ENCODE results near the gene TRMT112.
A peak's percentile ranks its signal among the peaks of the same experiment; 100 is the strongest.

Gene TRMT112

DNA sequence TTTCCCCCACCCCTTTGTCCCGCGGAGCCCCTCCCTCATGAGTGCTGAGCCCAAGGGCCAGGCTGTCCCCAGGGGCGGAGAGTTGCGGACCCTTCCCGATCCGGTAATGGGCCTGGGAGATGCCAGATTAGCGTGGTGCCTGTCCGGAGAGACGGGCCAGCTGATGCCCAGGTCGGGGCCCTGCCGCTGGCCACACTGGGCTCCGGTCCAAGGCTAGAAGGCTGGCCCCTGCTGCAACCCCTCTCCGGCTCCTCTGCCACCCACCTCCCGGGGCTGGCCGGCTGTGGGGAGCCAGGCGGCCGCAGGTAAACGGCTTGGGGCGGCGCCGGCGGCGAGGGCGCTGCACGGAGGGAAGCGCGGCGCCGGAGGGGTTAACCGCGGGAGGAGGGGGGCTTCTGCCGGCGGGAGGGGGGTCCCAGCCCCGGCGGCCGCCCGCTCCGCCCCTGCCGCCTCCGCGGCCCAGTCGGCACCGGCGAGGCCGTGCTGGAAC, 26.1 kb downstream of the TRMT112 start, which contains the start of gene KCNK4:
Gene KCNK4 (plus strand): TSS at position 41 of the 490 bp plus-strand sequence. CDS start 1,717 bp downstream, outside the sequence.
- no peak for DNase-seq (ENCODE audit: low read depth)

DNA sequence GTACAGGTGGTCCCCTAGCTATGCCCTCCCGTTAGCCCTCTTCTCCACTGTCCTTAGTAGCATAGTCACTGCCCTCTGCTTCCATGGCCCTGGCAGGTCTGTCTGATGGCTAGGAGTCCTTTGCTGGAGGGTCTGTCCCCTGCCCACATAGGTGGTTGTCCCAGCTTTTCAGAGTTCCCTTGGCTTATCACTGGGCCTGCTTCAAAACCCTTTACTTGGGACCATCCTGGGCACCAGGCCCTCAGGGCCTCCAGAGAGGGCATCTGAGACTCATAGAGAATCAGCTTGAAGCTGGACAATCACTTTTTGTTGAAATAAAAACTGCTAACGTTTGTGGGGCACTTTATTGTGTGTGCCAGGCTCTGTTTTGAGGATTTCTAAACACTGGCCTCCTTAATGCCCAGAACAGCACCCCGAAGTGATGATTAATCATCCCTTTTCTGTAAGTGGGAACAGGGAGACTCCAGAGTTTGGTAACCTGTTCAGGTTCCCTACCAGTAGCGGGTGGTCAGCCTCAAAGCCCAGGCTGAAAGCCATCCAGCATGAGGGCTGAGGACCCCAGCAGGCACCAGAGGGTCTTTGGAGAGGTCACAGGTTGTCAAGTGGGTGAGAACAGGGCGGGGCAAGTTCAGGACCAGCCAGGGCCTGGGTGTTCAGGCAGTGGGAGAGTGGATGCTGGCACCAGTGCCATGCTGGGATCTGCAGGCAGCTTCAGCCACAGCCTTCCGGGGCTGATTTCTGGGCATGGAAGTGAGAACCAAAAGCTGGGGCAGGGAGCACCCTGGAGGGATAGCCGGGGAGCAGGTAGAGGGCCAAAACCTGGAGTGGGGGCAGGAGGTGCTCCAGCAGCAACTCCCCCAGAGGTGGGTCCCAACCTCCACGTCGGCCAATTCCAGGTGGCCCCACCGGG, 26.8 kb downstream of the TRMT112 start:
- no peak for DNase-seq (ENCODE audit: low read depth)

GRCh38 chr11:64289002-64289564, 28.3 kb downstream of the TRMT112 start:
- DNase-seq (ENCODE audit: low read depth) = no peak

DNA sequence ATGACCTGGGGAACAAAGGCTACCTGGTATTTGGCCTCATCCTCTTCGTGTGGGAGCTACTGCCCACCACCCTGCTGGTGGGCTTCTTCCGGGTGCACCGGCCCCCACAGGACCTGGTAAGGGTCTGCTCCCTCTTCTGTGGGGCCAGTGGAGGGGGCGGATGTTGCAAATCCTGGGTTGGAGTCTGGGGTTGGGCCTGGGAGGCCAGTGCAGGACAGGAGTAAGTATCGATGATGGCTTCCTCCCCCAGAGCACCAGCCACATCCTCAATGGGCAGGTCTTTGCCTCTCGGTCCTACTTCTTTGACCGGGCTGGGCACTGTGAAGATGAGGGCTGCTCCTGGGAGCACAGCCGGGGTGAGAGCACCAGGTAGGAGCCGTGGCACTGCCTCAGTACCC, 29.0 kb downstream of the TRMT112 start:
- DNase-seq (ENCODE audit: low read depth) = no peak

- DNase-seq (ENCODE audit: low read depth) = no peak
Observed at GRCh38 chr11:64287676-64288352, 29.5 kb downstream of the TRMT112 start.

DNA sequence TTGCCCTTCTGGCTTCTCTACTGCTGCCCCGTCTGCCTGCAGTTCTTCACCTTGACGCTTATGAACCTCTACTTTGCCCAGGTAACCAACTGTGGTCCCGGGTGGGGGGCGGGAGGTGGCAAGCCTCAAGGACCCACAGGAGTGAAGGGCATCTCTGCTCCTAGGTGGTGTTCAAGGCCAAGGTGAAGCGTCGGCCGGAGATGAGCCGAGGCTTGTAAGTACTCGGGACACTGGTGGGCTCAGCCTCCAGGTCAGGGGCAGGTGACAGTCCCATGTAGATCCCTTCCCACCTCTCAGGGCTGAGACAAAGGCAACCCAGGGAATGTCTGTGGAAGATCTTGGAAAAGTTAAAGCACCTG, 30.6 kb downstream of the TRMT112 start:
- no peak for DNase-seq (ENCODE audit: low read depth)

DNA sequence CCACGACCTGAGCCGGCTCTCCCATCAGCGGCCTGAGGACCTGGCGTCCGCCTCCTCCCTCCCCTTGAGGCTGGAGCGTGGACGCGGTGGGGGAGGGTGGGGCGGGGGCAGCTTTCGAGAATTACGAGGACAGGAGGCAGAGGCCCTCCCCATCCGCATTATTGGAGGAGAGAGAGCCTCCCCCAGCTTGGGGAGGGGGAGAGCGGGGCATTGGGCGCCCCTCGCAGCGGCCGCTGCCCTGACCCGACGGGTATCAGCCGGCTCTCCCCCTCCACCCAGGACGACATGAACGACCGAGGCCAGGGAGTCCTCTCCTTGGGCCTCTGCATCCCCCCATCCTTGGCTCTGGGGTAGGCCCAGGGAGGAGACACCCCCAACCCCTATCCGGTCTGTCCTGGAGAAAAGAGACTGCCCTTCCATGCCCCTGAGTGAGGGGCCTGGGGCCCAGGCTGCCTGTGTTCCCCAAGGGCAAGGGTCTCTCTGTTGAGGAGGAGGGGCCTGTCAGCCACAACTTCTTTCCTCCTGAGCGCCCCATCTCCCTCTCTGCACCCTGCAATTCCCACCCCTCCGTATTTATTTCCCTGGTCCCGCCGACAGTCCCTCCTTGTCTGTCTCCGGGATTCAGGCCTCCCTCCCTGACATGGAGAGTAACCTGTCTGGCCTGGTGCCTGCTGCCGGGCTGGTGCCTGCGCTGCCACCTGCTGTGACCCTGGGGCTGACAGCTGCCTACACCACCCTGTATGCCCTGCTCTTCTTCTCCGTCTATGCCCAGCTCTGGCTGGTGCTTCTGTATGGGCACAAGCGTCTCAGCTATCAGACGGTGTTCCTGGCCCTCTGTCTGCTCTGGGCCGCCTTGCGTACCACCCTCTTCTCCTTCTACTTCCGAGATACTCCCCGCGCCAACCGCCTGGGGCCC, 31.2 kb downstream of the TRMT112 start:
- DNase-seq (ENCODE audit: low read depth) = no peak

- DNase-seq (ENCODE audit: low read depth) = no peak
Observed at GRCh38 chr11:64284962-64285884, 32.1 kb downstream of the TRMT112 start, which contains the start of gene GPR137. TSS of gene GPR137 (plus strand) at chr11:64285848. CDS start at chr11:64286525, 677 bp downstream.

GRCh38 chr11:64284048-64284961, 33.1 kb downstream of the TRMT112 start, which contains the start of gene BAD:
TSS of gene BAD (minus strand) at chr11:64284665. CDS start at chr11:64284368, 297 bp downstream.
- DNase-seq (ENCODE audit: low read depth) = no peak

GRCh38 chr11:64283092-64283491, 34.3 kb downstream of the TRMT112 start:
- DNase-seq (ENCODE audit: low read depth) = no peak

GRCh38 chr11:64281957-64282770, 35.2 kb downstream of the TRMT112 start:
- no peak for DNase-seq (ENCODE audit: low read depth)

GRCh38 chr11:64278576-64279190, 38.7 kb downstream of the TRMT112 start:
- DNase-seq (ENCODE audit: low read depth) = no peak

DNA sequence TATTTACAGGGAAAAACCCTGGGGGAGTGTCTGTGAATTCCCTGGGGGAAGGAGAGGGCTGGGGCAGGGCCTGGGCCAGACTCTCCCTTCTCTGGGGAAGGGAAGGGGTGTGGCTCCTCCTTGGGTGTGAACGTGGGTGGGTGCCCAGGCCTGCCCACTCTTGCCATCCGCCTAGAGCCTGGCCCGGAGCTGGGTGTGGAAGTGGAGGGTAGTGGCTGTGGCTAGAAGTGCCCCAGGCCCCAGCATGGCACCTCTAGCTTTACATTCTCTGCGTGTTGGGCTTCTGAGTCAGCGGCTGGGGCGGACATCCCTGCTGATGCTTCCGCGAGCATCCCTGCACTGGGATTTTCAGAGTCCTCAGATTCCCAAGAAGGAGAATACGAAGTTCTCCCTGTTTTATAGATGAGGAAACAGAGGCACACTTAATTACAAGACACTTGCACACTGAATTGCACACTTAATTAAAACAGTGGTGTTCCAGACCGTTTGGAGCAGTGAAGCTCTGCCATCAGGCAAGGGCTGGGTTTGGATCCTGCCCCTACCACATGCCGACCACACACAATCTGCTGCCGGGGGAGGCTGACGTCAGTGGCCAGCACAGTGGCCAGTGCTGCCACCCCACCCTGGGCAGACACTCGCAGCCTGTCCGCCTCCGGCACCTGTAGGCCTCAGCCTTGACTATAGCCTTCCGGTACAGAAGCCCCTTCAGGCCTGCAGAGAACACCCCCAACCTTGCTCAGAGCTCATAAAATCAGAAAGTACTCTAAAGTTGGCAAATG, 40.5 kb downstream of the TRMT112 start:
- DNase-seq (ENCODE audit: low read depth) = no peak

DNA sequence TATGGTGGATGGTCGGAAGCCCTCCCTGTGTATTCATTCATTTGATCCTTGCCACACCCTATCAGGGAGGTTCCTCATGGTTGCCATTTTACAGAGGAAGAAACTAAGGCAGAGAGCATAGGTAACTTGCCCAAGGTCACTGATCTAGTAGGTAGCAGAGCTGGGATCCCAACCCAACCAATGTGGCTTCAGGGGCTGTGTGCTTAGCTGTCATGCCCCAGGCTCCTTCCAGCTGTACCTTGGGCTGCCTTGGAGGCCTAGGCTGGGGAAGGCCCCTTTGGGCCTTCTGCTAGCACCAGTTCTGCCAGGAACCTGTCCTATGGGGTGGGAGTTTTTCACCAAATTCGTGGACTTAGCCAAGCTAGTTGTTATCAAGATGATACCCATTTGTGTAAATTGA, 41.5 kb downstream of the TRMT112 start:
- no peak for DNase-seq (ENCODE audit: low read depth)

DNA sequence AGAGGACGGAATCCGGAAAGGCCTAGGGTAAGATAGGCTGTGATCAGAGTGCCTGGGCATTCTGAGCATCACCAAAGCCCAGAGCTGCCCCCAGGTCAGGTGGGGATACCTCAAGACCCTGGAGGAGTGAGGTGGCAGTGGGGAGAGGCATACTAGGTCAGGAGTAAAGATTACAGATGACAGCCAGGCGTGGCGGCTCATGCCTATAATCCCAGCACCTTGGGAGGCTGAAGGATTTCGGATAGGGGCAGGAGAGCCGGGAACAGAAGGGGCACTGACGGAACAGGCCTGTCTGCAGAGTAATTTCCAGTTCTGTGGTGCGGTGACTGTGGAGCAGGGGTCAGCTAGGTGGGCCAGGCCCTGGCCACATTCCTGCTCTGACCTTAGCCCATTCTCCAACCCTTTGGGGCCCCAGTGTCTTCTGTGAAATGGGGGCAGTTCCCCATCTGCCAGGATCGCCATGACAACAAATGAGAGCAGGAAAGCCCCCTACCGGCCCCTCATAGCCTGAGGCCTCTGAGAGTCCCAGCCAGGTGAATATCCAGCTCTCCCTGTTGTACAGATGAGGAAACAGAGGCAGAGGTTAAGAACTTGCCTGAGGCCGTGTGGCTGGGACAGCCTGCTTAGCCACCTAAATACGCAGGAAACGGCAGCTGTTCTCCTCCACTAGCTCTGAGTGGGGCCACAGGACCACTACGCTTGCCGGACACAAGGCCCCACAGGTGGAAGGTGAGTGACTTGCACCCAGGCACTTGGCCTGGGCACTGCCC, 42.1 kb downstream of the TRMT112 start:
- DNase-seq (ENCODE audit: low read depth) = no peak

- DNase-seq (ENCODE audit: low read depth) = peak; percentile 99
Observed at GRCh38 chr11:64269540-64270220, 47.7 kb downstream of the TRMT112 start.
